Left ventricle myocardium superior (tissue), 1 donor: ENCODE measurements around the gene EPHA6. TPM values are rescaled to one million over a fixed set of nuclear protein-coding genes. Genes with fewer than 3 reads are reported as not detected.
"Not testable (repeated sequence)": the region's sequence is repeated elsewhere in the genome, so short reads cannot be mapped to it uniquely, and the experiment has no call there.

ENCODE experiments used
- ATAC-seq: fragments of 200-7000 bp; cut with Tn5 transposase; one replicate; pipeline ENCODE4 v1.9.1; 2020; ENCODE audit warnings: mild to moderate bottlenecking, moderate library complexity
- DNase-seq: peaks from one replicate; pipeline ENCODE4 v3.0.0-alpha.2; 2020
- intact Hi-C: fragments of 100-400 bp; cut with micrococcal nuclease; formaldehyde crosslinking; loops from one replicate; pipeline ENCODE4 v1.11.0; 2022
- total RNA-seq: library from RNA; stranded (reverse); fragmentation: NEBNext Ultra II Directional; extraction: Animal tissue kit (Norgen Biotek cat#: 25700); gene quantifications from one replicate; pipeline ENCODE4 v1.2.1, GENCODE V29; 2021
- donor health status: DM: no; HTN: yes; CAD: no; lungs with severe emphysema.

The EPHA6 gene
- total RNA-seq, 1 donor from 2014 or later, result 0.52 TPM

DNA sequence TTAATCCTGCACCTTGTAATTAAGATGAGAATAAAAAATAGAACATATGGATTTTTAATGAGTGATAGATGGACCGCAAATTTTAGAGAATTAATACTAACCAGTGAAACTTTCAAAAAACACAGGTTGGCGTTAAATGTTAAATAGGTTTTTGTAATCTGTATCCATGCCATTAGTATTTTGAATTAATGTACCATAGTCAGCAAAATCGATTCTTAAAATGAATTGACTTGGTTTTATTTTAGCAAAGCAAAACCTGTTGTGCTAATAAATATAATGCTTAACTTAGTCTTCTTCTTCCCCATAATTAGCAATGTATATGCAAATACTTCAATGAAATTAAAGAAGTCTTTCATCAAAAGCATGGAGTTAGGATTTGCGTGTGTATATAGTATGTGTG is 63.1 kb downstream of the EPHA6 start:
- intact Hi-C loops, result no loop called here

DNA sequence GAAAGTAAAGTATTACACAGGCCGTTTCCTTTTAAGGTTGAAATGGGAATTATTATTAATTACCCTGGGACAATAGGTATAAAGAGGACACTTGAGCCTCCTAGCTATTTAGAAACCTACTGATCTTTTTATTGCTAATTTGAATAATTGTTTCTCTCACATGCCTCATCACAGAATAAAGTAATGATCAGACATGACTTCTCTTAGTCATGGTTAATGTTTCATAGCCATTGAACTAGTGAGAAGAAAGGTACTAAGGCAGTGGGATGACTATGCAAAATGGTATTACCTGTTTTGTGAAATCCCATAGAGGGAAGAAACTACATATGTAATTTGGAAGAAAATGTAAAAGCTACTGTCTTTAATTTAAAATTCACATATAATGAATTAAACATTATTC is 85.6 kb downstream of the EPHA6 start:
- DNase-seq (no peak), ATAC-seq (no peak)
- intact Hi-C loops, result no loop called here

More for the DNA sequence above, 63.1 kb downstream of the EPHA6 start:
- ATAC-seq (no peak), DNase-seq (no peak)

GRCh38 chr3:96900566-96900965 is 86.2 kb downstream of the EPHA6 start:
- DNase-seq (no peak), ATAC-seq (no peak)
- intact Hi-C loops, result no loop called here

DNA sequence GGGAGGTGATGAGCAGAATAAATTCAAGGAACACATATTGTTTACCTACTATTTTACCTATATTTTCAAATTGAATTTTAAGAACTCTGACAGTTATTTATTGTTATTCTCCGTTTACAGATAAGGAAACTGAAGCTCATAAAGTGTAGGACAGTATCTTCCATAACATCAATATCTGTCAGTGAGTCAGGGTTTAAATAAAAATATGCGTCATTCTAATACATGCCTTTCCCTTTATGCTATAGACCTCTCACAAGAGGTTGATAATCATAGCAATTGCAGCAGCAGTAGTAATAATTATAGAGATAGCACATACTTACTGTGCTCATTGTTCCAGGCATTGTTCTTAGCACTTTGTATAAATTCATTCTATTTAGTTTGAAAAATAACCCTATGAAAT is 101.1 kb downstream of the EPHA6 start:
- DNase-seq (no peak), ATAC-seq (no peak)
- intact Hi-C loops, result no loop called here

DNA sequence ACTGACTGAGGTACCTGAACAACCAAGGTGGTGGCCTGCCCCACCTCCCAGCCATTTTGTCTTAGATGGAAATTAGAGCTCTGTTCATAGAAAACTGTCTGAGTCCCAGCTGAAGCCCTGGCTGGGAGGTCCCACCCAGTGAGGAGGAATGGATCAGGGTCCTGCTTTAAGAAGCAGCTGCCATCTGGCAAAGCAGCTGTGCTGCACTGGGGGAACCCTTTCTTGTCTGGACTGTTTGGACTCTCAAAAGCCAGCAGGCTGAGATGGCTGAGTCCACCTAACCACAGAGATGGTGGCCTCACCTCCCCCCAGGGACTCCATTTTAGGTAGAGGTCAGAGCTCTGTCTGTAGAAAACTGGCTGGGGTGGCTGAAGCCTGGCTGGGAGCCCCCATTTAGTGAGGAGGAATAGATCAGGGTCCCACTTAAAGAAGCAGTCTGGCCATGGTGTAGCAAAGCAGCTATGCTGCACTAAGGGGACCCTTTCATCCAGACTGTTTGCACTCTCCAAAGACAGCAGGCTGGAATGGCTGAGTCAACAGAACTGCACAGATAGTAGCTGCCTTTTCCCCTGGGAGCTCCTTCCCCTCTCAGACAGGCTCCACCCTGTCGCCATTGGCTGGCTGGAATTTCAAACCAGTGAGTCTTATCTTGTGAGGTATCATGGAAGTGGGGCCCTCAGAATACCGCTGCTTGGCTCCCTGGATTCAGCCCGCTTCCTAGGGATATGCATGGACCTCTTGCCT is 116.9 kb downstream of the EPHA6 start:
- ATAC-seq (no peak), DNase-seq (no peak)
- intact Hi-C loops, result no loop called here

DNA sequence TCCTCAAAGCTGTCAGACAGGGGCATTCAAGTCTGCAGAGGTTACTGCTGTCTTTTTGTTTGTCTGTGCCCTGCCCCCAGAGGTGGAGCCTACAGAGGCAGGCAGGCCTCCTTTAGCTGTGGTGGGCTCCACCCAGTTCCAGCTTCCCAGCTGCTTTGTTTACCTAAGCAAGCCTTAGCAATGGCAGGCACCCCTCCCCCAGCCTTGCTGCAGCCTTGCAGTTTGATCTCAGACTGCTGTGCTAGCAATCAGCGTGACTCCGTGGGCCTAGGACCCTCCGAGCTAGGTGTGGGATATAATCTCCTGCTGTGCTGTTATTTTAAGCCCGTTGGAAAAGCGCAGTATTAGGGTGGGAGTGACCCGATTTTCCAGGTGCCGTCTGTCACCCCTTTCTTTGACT is 127.7 kb downstream of the EPHA6 start:
- not testable (repeated sequence) for ATAC-seq

DNA sequence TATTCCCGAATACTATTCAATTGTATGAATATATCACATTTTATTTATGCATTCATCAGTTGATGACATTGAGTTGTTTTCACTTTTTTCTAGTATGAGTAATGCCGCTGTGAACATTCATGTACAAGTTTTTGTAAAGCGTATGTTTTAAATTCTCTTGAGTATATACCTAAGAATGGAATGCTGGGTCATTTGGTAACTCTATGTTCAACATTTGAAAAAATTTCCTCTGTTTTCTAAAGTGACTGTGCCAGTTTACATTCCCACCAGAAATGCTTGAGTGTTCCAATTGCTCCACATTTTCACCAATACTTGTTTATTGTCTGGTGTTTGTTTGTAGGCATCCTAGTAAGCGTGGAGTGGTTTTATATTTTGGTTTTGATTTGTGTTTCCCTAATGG is 144.5 kb downstream of the EPHA6 start:
- ATAC-seq, result no peak
- intact Hi-C loops, result no loop called here
- DNase-seq, result no peak

More for the DNA sequence above, 127.7 kb downstream of the EPHA6 start:
- intact Hi-C loops, DNase-seq: not testable (repeated sequence)

DNA sequence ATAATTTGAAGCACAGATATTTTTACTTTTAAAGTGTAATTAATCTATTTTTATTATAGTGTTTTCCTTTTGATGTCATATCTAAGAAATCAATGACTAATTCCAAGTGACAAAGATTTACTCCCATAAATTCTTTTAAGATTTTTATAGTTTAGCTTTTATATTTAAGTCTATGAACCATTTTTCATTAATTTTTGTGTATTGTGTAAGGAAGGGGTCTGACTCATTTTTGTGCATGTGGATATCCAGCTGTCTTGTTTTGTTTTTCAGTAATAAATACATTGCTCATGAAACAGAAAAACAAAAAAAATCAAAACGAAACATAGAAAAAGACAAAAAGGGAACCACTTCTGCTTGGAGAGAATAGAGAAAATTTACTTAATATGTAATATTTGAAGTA is 145.1 kb downstream of the EPHA6 start:
- DNase-seq (no peak), ATAC-seq (no peak)
- intact Hi-C loops, result no loop called here

- intact Hi-C loops, result no loop called here
- no peak for ATAC-seq
These were observed 145.7 kb downstream of the EPHA6 start for GRCh38 chr3:96959901-96960641.

DNA sequence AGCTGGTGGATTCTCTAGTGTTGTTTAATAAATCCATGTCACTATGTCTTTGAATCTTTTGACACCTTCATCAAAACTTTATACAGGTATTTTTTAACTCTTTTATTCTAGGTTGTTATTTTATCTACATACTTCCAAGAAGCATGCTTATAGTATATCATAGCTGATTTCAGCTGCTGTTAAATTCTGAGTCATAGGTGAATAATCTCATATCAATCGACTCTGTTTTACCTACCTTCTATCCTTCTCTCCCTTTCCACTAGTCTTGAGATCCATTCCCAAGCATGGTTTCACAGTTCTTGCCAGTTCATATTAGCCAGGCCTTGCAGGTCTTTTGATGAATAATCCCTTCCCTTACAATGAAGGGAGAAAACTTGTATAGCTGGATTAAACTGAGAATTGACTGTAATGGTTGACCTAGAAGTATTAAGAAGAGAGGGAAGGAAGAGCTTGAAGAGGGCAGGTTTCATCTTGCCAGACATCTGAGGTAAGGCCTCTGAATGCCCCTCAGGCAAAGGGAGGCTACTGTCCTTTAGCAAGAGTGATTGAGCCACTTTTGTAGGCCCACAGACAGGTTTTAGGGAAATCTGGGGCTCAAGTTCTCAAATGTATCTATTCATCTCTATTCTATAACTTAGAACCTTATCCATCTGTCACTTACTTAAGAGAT is 146.4 kb downstream of the EPHA6 start:
- intact Hi-C loops, result no loop called here
- ATAC-seq, result no peak
- no peak for DNase-seq

More at GRCh38 chr3:96959901-96960641, 145.7 kb downstream of the EPHA6 start:
- DNase-seq, result no peak

GRCh38 chr3:96961576-96961975 is 147.2 kb downstream of the EPHA6 start:
- intact Hi-C loops, result no loop called here
- ATAC-seq, result no peak
- DNase-seq, result no peak

DNA sequence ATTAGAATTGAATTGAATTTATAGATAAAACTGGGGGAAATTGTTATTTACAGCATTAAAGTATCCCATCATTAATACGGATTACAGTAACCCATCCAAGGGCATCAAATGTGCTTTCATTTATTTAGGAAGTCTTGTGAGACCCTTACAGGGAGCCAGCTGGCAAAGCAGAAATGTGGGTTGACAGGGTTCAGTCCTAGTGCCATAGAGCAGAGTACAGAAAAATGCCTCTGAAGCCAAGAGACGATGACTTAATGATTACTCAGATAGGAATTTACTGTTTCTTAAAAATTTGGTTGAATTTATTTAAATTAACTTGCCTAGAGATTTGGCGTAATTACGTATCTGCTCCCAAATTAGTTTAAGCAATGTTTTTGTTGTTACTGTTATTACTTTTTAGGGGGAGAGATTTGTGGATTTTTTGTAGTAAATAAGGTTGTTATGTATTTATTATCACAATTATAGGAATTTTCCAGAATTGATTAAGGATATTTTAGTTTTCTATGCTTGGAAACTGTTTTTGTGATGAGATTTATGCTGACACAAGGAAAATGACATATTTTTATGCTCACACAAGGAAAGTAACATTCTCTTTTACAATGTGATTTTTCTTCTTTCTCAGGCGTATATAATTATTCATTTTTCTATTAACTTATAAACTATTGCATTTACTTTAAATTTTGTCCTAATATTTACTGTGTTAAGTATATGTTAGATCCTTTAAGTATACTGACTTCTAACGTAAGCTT is 152.0 kb downstream of the EPHA6 start:
- intact Hi-C loops, result no loop called here

GRCh38 chr3:96970211-96970610 is 155.8 kb downstream of the EPHA6 start:
- DNase-seq (no peak), ATAC-seq (no peak)
- intact Hi-C loops, result no loop called here

More for the DNA sequence above, 152.0 kb downstream of the EPHA6 start:
- DNase-seq, result no peak
- ATAC-seq, result no peak

DNA sequence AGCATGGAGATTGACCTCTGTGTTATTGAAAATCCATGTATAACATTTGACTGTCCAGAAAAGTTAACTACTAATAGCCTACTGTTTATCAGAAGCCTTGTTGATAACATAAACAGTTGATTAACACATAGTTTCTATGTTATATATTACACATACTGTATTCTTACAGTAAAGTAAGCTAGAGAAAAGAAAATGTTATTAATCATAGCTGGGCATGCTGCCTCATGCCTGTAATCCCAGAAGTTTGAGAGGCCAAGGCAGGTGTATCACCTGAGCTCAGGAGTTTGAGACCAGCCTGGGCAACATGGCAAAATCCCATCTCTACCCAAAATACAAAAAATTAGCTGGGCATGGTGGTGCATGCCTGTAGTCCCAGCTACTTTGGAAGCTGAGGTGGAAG is 163.3 kb downstream of the EPHA6 start:
- DNase-seq (no peak), ATAC-seq (no peak)
- intact Hi-C loops, result no loop called here

GRCh38 chr3:96983716-96984115 is 169.3 kb downstream of the EPHA6 start:
- ATAC-seq, DNase-seq, intact Hi-C loops: not testable (repeated sequence)

- intact Hi-C loops, result no loop called here
- ATAC-seq, result no peak
These were observed 171.8 kb downstream of the EPHA6 start for GRCh38 chr3:96986241-96986640.

DNA sequence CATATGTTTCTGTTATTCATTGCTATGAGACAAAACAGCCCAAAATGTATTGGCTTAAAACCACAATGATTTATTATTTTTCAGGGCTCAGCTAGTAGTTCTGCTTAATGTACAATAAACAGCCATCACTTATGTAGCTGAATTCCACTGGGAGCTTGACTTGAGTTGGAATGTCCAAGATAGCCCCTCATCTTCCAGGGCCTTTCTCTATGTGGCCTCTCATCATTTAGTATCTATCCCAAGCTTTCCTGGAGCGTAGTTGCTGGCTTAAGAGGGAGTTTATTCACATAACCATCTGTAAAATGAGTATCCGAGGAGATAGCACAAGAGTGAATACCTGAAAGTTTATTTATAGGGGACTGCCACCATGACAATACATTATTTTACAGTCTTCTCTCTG is 176.8 kb downstream of the EPHA6 start:
- DNase-seq (no peak), ATAC-seq (no peak)
- intact Hi-C loops, result no loop called here

More at GRCh38 chr3:96986241-96986640, 171.8 kb downstream of the EPHA6 start:
- DNase-seq, result no peak

- DNase-seq (no peak), ATAC-seq (no peak)
- intact Hi-C loops, result no loop called here
These were observed 177.5 kb downstream of the EPHA6 start for GRCh38 chr3:96991800-96992365.

DNA sequence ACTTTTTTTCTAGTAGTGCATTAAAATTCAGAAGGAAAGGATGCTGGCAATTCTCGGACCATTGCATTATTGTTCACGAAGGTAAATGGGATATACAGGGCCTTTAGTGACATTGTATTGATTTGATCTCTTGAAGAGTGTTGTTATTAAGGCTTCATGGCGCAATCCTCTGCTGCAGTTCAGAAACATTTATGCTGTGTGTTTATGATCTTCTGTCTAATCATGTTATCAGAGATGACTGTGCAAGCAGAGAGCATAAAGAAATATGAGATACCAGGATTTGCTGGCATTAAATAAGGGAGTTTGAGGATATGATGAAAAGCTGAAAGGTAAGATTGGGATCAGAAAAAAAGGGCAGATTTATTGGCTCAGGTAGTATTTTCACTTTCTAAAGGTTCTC is 180.6 kb downstream of the EPHA6 start:
- no peak for ATAC-seq
- DNase-seq, result no peak
- intact Hi-C loops, result no loop called here
